ENCODE results near the gene TACSTD2. TPM values are rescaled to one million over a fixed set of nuclear protein-coding genes. Genes with fewer than 3 reads are reported as not detected.

Gene TACSTD2
- total RNA-seq, 1 experiment from 2014 or later: 12.2 TPM

- ATAC-seq (no peak), DNase-seq (ENCODE audit: low read depth, low spot score) (no peak)
- H3K9me2 ChIP-seq (ENCODE audit: insufficient read depth): no peaks in the 10 kb centered on the region
- intact Hi-C loops (cut with micrococcal nuclease): no loop called here
- no peak for TF ChIP-seq ZBTB33 (IDR thresholded peaks at IDR 0.05; ENCODE audit: extremely low read depth, insufficient replicate concordance, low read length)
- TF ChIP-seq RAD21 (IDR thresholded peaks at IDR 0.05; ENCODE audit: low read depth): no peak
- no peak for TF ChIP-seq EZH2 (IDR thresholded peaks at IDR 0.05)
- no peak for TF ChIP-seq YY1 (IDR thresholded peaks at IDR 0.05; ENCODE audit: extremely low read depth, insufficient replicate concordance, low read depth, low read length)
- TF ChIP-seq POLR2AphosphoS5 (IDR thresholded peaks at IDR 0.05; ENCODE audit: low read depth, low read length): no peak
- TF ChIP-seq SRF (IDR thresholded peaks at IDR 0.05; ENCODE audit: low read depth): no peak
- no peak for TF ChIP-seq EZH2phosphoT487 (IDR thresholded peaks at IDR 0.05; ENCODE audit: borderline replicate concordance)
- no peak for TF ChIP-seq SP1 (IDR thresholded peaks at IDR 0.05; ENCODE audit: low read depth)
- POLR2A ChIA-PET: no interaction called here
- no peak overlapping the region for H3K4me3 ChIP-seq (replicated peaks in 1 of 2; ENCODE audit: low read depth in 1 of 2, low read length in 2 of 2)
- no peaks in the 10 kb centered on the region for H3K36me3 ChIP-seq (ENCODE audit: control insufficient read depth in 1 of 2, insufficient read depth in 2 of 2, low read length in 2 of 2)
- H4K20me1 ChIP-seq (ENCODE audit: insufficient read depth): no peaks in the 10 kb centered on the region
- RAD21 ChIA-PET (ENCODE audit: low non-redundant PET in 1 of 2, low total read pairs in 2 of 2, uncharacterized antibody in 2 of 2, unreplicated experiment in 2 of 2): no interaction called here
- H3K27ac ChIP-seq (ENCODE audit: low read depth, low read length): no peak overlapping the region
- CTCF ChIA-PET: no interaction called here
- no peaks in the 10 kb centered on the region for H3K79me2 ChIP-seq (ENCODE audit: insufficient read depth, low read length)
- no peak overlapping the region for H3K4me2 ChIP-seq (ENCODE audit: low read length)
- no peak overlapping the region for H3K9ac ChIP-seq (ENCODE audit: low read length)
- no TSS peak for BruUV-seq (replicated peaks)
- peaks cover 18 to 77% of the 10 kb centered on the region in 2 experiments for H3K4me1 ChIP-seq (ENCODE audit: control insufficient read depth in 1 of 2, insufficient read depth in 2 of 2, low read length in 2 of 2)
- H3K9me3 ChIP-seq (ENCODE audit: control insufficient read depth in 1 of 2, insufficient read depth in 1 of 2, low read depth in 1 of 2, low read length in 2 of 2): no peaks in the 10 kb centered on the region
- H2AFZ ChIP-seq (ENCODE audit: low read depth, low read length, poor library complexity, severe bottlenecking): no peak overlapping the region
- H3K27me3 ChIP-seq (ENCODE audit: insufficient read depth, low read length): no peaks in the 10 kb centered on the region
Measured at GRCh38 chr1:58574816-58575215, 2.2 kb downstream of the TACSTD2 start.
